Neuronal stem cell (in vitro differentiated cells): Measurements from ENCODE around the gene TNFSF18.

Experiments
- DNase-seq: peaks from one replicate; pipeline ENCODE4 v3.0.0-alpha.2; 2013; ENCODE audit warnings: low spot score
- H2AFZ ChIP-seq: one replicate; pipeline ENCODE4 v1.6.1; 2013; ENCODE audit warnings: mild to moderate bottlenecking, low read length, inconsistent platforms
- H2AK5ac ChIP-seq: 2 replicates; pipeline ENCODE4 v1.6.1; 2013; ENCODE audit warnings: low read depth, mild to moderate bottlenecking, inconsistent platforms, low read length, moderate library complexity, mixed read lengths
- H2BK120ac ChIP-seq: 2 replicates; pipeline ENCODE4 v1.6.1; 2013; ENCODE audit warnings: low read depth, mild to moderate bottlenecking, inconsistent platforms, low read length, moderate library complexity, mixed read lengths
- H2BK12ac ChIP-seq: one replicate; pipeline ENCODE4 v1.6.1; 2013; ENCODE audit warnings: low read length, inconsistent platforms
- H2BK15ac ChIP-seq: 2 replicates; pipeline ENCODE4 v1.6.1; 2013; ENCODE audit warnings: mild to moderate bottlenecking, low read length, inconsistent platforms, mixed read lengths
- H2BK5ac ChIP-seq: one replicate; pipeline ENCODE4 v1.6.1; 2013; ENCODE audit warnings: inconsistent platforms, mild to moderate bottlenecking, low read length, moderate library complexity
- H3K14ac ChIP-seq: one replicate; pipeline ENCODE4 v1.6.1; 2013; ENCODE audit warnings: low read length, inconsistent platforms
- H3K18ac ChIP-seq: 2 replicates; pipeline ENCODE4 v1.6.1; 2013; ENCODE audit warnings: low read length, inconsistent platforms
- H3K23ac ChIP-seq: 2 replicates; pipeline ENCODE4 v1.6.1; 2013; ENCODE audit warnings: low read depth, mild to moderate bottlenecking, mixed read lengths, low read length, inconsistent platforms; ENCODE audit not compliant: poor library complexity
- H3K27ac ChIP-seq: replicated peaks from 3 replicates; pipeline ENCODE4 v1.5.1; 2013; ENCODE audit warnings: low read length, inconsistent platforms
- H3K27me3 ChIP-seq, 3 experiments: 2 replicates each; pipeline ENCODE4 v1.6.1; 2013; ENCODE audit warnings: low read length in 3 of 3, mild to moderate bottlenecking in 2 of 3, inconsistent platforms in 1 of 3, low read depth in 1 of 3, mixed read lengths in 1 of 3, moderate library complexity in 1 of 3; ENCODE audit not compliant: control insufficient read depth in 3 of 3, insufficient read depth in 3 of 3
- H3K36me3 ChIP-seq, 2 donors: replicated peaks in 1 of 2; 2 replicates each; pipeline ENCODE4 v1.6.1; 2013; ENCODE audit warnings: low read length in 2 of 2; ENCODE audit not compliant: control insufficient read depth in 2 of 2, insufficient read depth in 2 of 2
- H3K4ac ChIP-seq: 2 replicates; pipeline ENCODE4 v1.6.1; 2013; ENCODE audit warnings: inconsistent platforms, mild to moderate bottlenecking, low read length, moderate library complexity
- H3K4me1 ChIP-seq, 2 donors: 1 replicate in 1 of 2; 2 replicates in 1 of 2; pipeline ENCODE4 v1.6.1; 2013; ENCODE audit warnings: low read length in 2 of 2, low read depth in 1 of 2; ENCODE audit not compliant: control insufficient read depth in 2 of 2, insufficient read depth in 1 of 2
- H3K4me2 ChIP-seq: one replicate; pipeline ENCODE4 v1.6.1; 2013; ENCODE audit warnings: mild to moderate bottlenecking, low read length, inconsistent platforms; ENCODE audit not compliant: insufficient read depth, poor library complexity, severe bottlenecking
- H3K4me3 ChIP-seq, 2 donors: 2 replicates each; pipeline ENCODE4 v1.5.1; 2013; ENCODE audit warnings: low read length in 2 of 2, mild to moderate bottlenecking in 2 of 2, inconsistent platforms in 1 of 2, moderate library complexity in 1 of 2
- H3K79me1 ChIP-seq: one replicate; pipeline ENCODE4 v1.6.1; 2013; ENCODE audit warnings: low read depth, mild to moderate bottlenecking, inconsistent platforms, low read length, moderate library complexity
- H3K9ac ChIP-seq: one replicate; pipeline ENCODE4 v1.6.1; 2013; ENCODE audit warnings: mild to moderate bottlenecking, low read depth, low read length, inconsistent platforms; ENCODE audit not compliant: poor library complexity
- H3K9me3 ChIP-seq, 2 donors: replicated peaks in 1 of 2; 2 replicates each; pipeline versions ENCODE3 to v1.6.1; 2013; ENCODE audit warnings: low read length in 2 of 2, mild to moderate bottlenecking in 2 of 2, inconsistent platforms in 1 of 2, low read depth in 1 of 2, mixed read lengths in 1 of 2, moderate library complexity in 1 of 2; ENCODE audit not compliant: control insufficient read depth in 2 of 2, insufficient read depth in 1 of 2
- H4K8ac ChIP-seq: one replicate; pipeline ENCODE4 v1.6.1; 2013; ENCODE audit warnings: low read depth, mild to moderate bottlenecking, inconsistent platforms, low read length, moderate library complexity
- H4K91ac ChIP-seq: one replicate; pipeline ENCODE4 v1.6.1; 2013; ENCODE audit warnings: low read length, low read depth, mild to moderate bottlenecking, inconsistent platforms; ENCODE audit not compliant: poor library complexity
- WGBS, 2 donors: extraction: QIAGEN DNeasy Blood & Tissue Kit; methylation state at CpG; one replicate each; pipeline ENCODE4 v1.1.7; 2013; ENCODE audit warnings: missing lambda C conversion rate in 2 of 2, mixed read lengths in 1 of 2; ENCODE audit not compliant: insufficient read length in 2 of 2, insufficient replicate concordance in 1 of 2; ENCODE audit errors: extremely low coverage in 2 of 2; 5-methylcytosine and 5-hydroxymethylcytosine counted together

The TNFSF18 gene

DNA sequence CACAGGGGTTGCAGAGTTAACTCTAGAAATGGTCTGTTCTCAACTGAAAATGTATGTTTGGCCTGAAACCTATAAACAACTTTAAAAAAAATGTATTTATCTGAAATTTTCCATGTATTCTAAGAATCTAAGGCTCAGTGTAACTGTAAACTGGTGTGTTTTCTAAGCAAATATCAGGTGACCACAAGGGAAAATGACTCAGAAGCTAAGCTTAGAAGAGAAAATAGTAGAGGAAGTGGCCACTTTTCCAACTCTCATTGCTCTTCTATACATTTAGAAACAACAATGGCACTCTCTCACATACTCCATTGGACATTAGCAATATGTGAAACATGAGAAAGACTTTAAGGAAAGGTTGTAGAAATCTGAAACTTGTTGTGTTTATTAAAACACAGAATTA lies 7.5 kb downstream of the TNFSF18 start:
- H2BK15ac ChIP-seq: no peak overlapping the region
- no peak overlapping the region for H2AFZ ChIP-seq
- no peak for DNase-seq
- H4K8ac ChIP-seq: no peak overlapping the region
- H2BK120ac ChIP-seq: no peak overlapping the region
- H3K36me3 ChIP-seq: no peaks in the 10 kb centered on the region
- no peak overlapping the region for H3K14ac ChIP-seq
- H2BK5ac ChIP-seq: no peak overlapping the region
- no peak overlapping the region for H3K18ac ChIP-seq
- no peak overlapping the region for H3K4ac ChIP-seq
- H3K79me1 ChIP-seq: no peaks in the 10 kb centered on the region
- H4K91ac ChIP-seq: no peak overlapping the region
- no peaks in the 10 kb centered on the region for H3K27me3 ChIP-seq
- H3K4me2 ChIP-seq: no peak overlapping the region
- peaks cover 0 to 2% of the 10 kb centered on the region in 2 donors for H3K4me1 ChIP-seq
- H3K4me3 ChIP-seq: no peak overlapping the region
- H3K9ac ChIP-seq: no peak overlapping the region
- H3K27ac ChIP-seq: no peak overlapping the region
- no peak overlapping the region for H2AK5ac ChIP-seq
- no peak overlapping the region for H2BK12ac ChIP-seq
- no peaks in the 10 kb centered on the region for H3K9me3 ChIP-seq
- H3K23ac ChIP-seq: no peak overlapping the region

DNA sequence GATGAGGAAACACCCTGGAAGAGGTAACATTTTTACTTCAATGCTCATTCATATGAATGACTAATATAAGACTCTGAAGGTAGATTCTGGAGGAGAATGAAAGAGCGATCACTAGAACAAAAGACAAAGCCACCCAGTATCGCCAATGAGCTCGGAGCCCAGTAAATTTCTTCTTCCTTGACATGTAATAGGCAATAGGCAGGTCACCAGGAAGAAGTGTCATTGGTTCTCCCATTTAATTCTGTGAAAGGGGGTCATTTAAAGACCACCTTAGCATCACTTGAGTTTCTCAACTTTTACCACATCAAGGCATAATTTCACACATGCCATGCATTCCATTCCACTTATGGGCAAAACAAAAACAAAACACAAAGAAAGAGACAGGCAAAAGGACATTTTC lies 7.9 kb downstream of the TNFSF18 start:
- Histone ChIP-seq H4K8ac (no peak overlapping the region), H3K4me3 (no peak overlapping the region), H3K14ac (no peak overlapping the region), H2AFZ (no peak overlapping the region), H3K27me3 (no peaks in the 10 kb centered on the region), H3K27ac (no peak overlapping the region), H3K9ac (no peak overlapping the region), H2BK120ac (no peak overlapping the region), H3K4ac (no peak overlapping the region), H2BK15ac (no peak overlapping the region), H3K36me3 (no peaks in the 10 kb centered on the region), H2BK5ac (no peak overlapping the region), H2AK5ac (no peak overlapping the region), H3K79me1 (no peaks in the 10 kb centered on the region), H3K4me1 (peaks cover 0 to 2% of the 10 kb centered on the region in 2 donors), H3K9me3 (no peaks in the 10 kb centered on the region), H3K4me2 (no peak overlapping the region), H2BK12ac (no peak overlapping the region), H4K91ac (no peak overlapping the region), H3K18ac (no peak overlapping the region), H3K23ac (no peak overlapping the region)
- WGBS, 2 donors: no CpG with 5 or more reads among the region's 3 CpGs
- no peak for DNase-seq

DNA sequence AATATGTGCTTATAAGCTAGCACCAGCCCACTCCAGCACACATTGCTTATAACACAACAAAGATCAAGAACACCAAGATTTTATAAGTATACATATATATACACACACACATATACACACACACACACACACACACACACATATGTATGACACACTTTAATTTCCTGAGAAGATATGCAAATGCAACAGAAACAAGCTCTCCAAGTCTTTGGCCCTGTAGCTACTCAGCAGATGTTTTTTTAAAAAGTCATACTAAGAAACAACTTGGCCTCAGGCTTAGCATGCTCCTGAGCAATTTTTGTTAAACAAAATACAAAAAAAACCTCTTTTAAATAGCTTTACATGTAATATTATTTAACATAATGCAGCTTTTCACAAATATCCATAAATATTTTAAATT lies 11.1 kb downstream of the TNFSF18 start:
- no peak overlapping the region for H3K23ac ChIP-seq
- H3K18ac ChIP-seq: no peak overlapping the region
- H2AK5ac ChIP-seq: no peak overlapping the region
- H3K9me3 ChIP-seq: no peaks in the 10 kb centered on the region
- H2BK12ac ChIP-seq: no peak overlapping the region
- H3K4me2 ChIP-seq: no peak overlapping the region
- H3K14ac ChIP-seq: no peak overlapping the region
- H2BK15ac ChIP-seq: no peak overlapping the region
- H3K27ac ChIP-seq: no peak overlapping the region
- no peak overlapping the region for H2BK5ac ChIP-seq
- no peak overlapping the region for H2AFZ ChIP-seq
- H3K27me3 ChIP-seq: no peaks in the 10 kb centered on the region
- H3K4me1 ChIP-seq: peaks cover 0 to 2% of the 10 kb centered on the region in 2 donors
- DNase-seq: no peak
- no peak overlapping the region for H4K91ac ChIP-seq
- H2BK120ac ChIP-seq: no peak overlapping the region
- H3K4me3 ChIP-seq: no peak overlapping the region
- H3K4ac ChIP-seq: no peak overlapping the region
- H3K36me3 ChIP-seq: no peaks in the 10 kb centered on the region
- H3K79me1 ChIP-seq: no peaks in the 10 kb centered on the region
- H3K9ac ChIP-seq: no peak overlapping the region
- no peak overlapping the region for H4K8ac ChIP-seq

DNA sequence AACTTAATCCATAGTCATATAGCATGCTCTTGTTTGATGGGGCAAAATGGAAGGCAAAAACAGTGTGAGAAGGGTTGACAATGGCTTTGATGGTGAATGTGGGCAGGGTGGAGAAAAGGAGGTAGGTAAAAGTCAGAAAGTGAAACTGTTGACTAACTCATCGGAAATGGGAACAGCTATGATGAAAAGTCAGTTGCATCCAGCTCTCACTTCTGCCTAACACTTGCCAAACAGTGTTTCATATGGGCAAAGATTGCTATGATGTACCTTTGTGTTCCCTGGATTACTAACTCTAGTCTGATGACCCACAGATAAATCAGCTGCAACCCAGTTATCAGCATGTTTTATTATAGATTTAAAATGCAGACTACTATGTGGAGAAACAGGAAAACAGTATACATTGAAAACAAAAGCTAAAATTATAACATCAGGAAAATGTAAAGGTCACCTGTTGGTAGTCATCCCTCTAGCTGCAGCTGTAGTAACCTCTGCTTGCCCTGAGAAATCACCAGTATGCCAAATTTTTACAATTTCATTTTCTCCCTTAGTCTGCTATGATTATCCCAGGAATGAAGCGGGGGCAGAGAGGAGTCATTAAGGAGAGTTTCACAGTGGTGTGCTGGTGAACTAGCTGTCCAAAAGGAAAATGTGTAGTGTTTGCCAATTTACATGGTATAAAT lies 11.7 kb downstream of the TNFSF18 start:
- no peak overlapping the region for H2BK15ac ChIP-seq
- H3K14ac ChIP-seq: no peak overlapping the region
- no peak overlapping the region for H4K91ac ChIP-seq
- H3K9me3 ChIP-seq: no peaks in the 10 kb centered on the region
- H3K4me3 ChIP-seq: no peak overlapping the region
- no CpG with 5 or more reads among the region's 2 CpGs for WGBS, 2 donors
- H2BK5ac ChIP-seq: no peak overlapping the region
- peaks cover 0 to 2% of the 10 kb centered on the region in 2 donors for H3K4me1 ChIP-seq
- no peak for DNase-seq
- no peak overlapping the region for H3K18ac ChIP-seq
- no peaks in the 10 kb centered on the region for H3K79me1 ChIP-seq
- H3K23ac ChIP-seq: no peak overlapping the region
- no peaks in the 10 kb centered on the region for H3K27me3 ChIP-seq
- no peaks in the 10 kb centered on the region for H3K36me3 ChIP-seq
- H2AFZ ChIP-seq: no peak overlapping the region
- H3K27ac ChIP-seq: no peak overlapping the region
- H3K4me2 ChIP-seq: no peak overlapping the region
- H2BK12ac ChIP-seq: no peak overlapping the region
- no peak overlapping the region for H3K4ac ChIP-seq
- no peak overlapping the region for H3K9ac ChIP-seq
- H2AK5ac ChIP-seq: no peak overlapping the region
- no peak overlapping the region for H4K8ac ChIP-seq
- no peak overlapping the region for H2BK120ac ChIP-seq
